GM23338 (cell line): ENCODE results near the gene SEMA4D. TPM values are rescaled to one million over a fixed set of nuclear protein-coding genes. Genes with fewer than 3 reads are reported as not detected.

Source experiments
- ATAC-seq: fragments of 200-7000 bp; cut with Tn5 transposase; 3 replicates; pipeline ENCODE4 v1.9.1; 2020
- DNase-seq: peaks from one replicate; pipeline ENCODE4 v3.0.0-alpha.2; 2015; ENCODE audit warnings: low spot score
- H2AFZ ChIP-seq: fragments of 200-600 bp; sonication (generic); 2 replicates; pipeline ENCODE4 v1.8.0; 2016; ENCODE audit warnings: antibody characterized with exemption, mild to moderate bottlenecking, moderate library complexity
- H3F3A ChIP-seq: fragments of 200-600 bp; sonication (generic); replicated peaks from 2 replicates; pipeline ENCODE4 v1.8.0; 2017; ENCODE audit warnings: antibody characterized with exemption, mixed run types, low read depth
- H3K27ac ChIP-seq: fragments of 200-600 bp; sonication (generic); 2 replicates; pipeline ENCODE4 v1.6.1; 2016; ENCODE audit warnings: low read depth
- H3K27me3 ChIP-seq: fragments of 200-600 bp; sonication (generic); 2 replicates; pipeline ENCODE4 v1.8.0; 2016; ENCODE audit warnings: mild to moderate bottlenecking, mixed run types, moderate library complexity; ENCODE audit not compliant: insufficient read depth
- H3K36me3 ChIP-seq: fragments of 200-600 bp; sonication (generic); 2 replicates; pipeline ENCODE4 v1.8.0; 2016; ENCODE audit warnings: mild to moderate bottlenecking; ENCODE audit not compliant: insufficient read depth
- H3K4me1 ChIP-seq: fragments of 200-600 bp; sonication (generic); 2 replicates; pipeline ENCODE4 v1.8.0; 2016; ENCODE audit warnings: mild to moderate bottlenecking, moderate library complexity; ENCODE audit not compliant: insufficient read depth
- H3K4me2 ChIP-seq: fragments of 200-600 bp; sonication (generic); 2 replicates; pipeline ENCODE4 v1.7.1; 2017; ENCODE audit warnings: mixed run types
- H3K4me3 ChIP-seq: fragments of 200-600 bp; sonication (generic); 2 replicates; pipeline ENCODE4 v1.6.1; 2016; ENCODE audit warnings: mixed run types
- H3K79me2 ChIP-seq: fragments of 200-600 bp; sonication (generic); replicated peaks from 2 replicates; pipeline ENCODE4 v1.8.0; 2017; ENCODE audit warnings: mild to moderate bottlenecking; ENCODE audit not compliant: insufficient read depth
- H3K9me2 ChIP-seq: fragments of 200-600 bp; sonication (generic); 2 replicates; pipeline ENCODE4 v1.8.0; 2017; ENCODE audit not compliant: insufficient read depth
- H4K20me1 ChIP-seq: fragments of 200-600 bp; sonication (generic); replicated peaks from 2 replicates; pipeline ENCODE4 v1.8.0; 2017; ENCODE audit warnings: mild to moderate bottlenecking; ENCODE audit not compliant: insufficient read depth
- H3K27ac Mint-ChIP-seq: 2 replicates; pipeline ENCODE4 v1.8.0; 2020; ENCODE audit warnings: inconsistent platforms, mild to moderate bottlenecking, moderate library complexity, mixed read lengths
- H3K27me3 Mint-ChIP-seq: 3 replicates; pipeline ENCODE4 v1.8.0; 2022; ENCODE audit warnings: low read depth, mild to moderate bottlenecking, moderate library complexity, mixed read lengths, inconsistent platforms; ENCODE audit not compliant: insufficient read depth, poor library complexity
- H3K36me3 Mint-ChIP-seq: 3 replicates; pipeline ENCODE4 v1.8.0; 2021; ENCODE audit warnings: low read depth, mild to moderate bottlenecking, inconsistent platforms, moderate library complexity, mixed read lengths
- H3K4me1 Mint-ChIP-seq: 3 replicates; pipeline ENCODE4 v1.8.0; 2020; ENCODE audit warnings: mild to moderate bottlenecking, inconsistent platforms, mixed read lengths
- H3K4me3 Mint-ChIP-seq: 3 replicates; pipeline ENCODE4 v1.8.0; 2021; ENCODE audit warnings: moderate library complexity, mild to moderate bottlenecking, inconsistent platforms, mixed read lengths
- H3K9me3 Mint-ChIP-seq: 3 replicates; pipeline ENCODE4 v1.8.0; 2020; ENCODE audit warnings: moderate library complexity, mild to moderate bottlenecking, inconsistent platforms, mixed read lengths
- CREB1 ChIP-seq: fragments of 250-450 bp; sonication (Bioruptor Pico); IDR thresholded peaks from 2 replicates; pipeline ENCODE4 v1.5.0; 2020; ENCODE audit warnings: low read depth, mild to moderate bottlenecking, moderate library complexity
- CTCF ChIP-seq, 2 experiments: fragments of 200-600 bp in 1 of 2; sonication (generic) in 1 of 2; conservative IDR thresholded peaks; 2 replicates each; pipeline versions ENCODE4 v1.5.1 to v1.6.1; 2016 to 2017; ENCODE audit warnings: antibody characterized with exemption in 2 of 2, low read depth in 2 of 2, mild to moderate bottlenecking in 2 of 2, moderate library complexity in 1 of 2
- ETS1 ChIP-seq: IDR thresholded peaks from 2 replicates; pipeline ENCODE4 v1.6.1; 2016; ENCODE audit warnings: antibody characterized with exemption
- EZH2 ChIP-seq: fragments of 200-600 bp; sonication (generic); IDR thresholded peaks from one replicate; pipeline ENCODE4 v1.8.0; 2017; ENCODE audit warnings: antibody characterized with exemption, mild to moderate bottlenecking, low read depth; ENCODE audit not compliant: unreplicated experiment
- EZH2phosphoT487 ChIP-seq: fragments of 200-600 bp; sonication (generic); IDR thresholded peaks from one replicate; pipeline ENCODE4 v1.8.1; 2018; ENCODE audit warnings: antibody characterized with exemption; ENCODE audit not compliant: unreplicated experiment
- JUNB ChIP-seq: IDR thresholded peaks from one replicate; pipeline ENCODE4 v1.6.1; 2016; ENCODE audit warnings: antibody characterized with exemption; ENCODE audit not compliant: unreplicated experiment
- REST ChIP-seq: IDR thresholded peaks from one replicate; pipeline ENCODE4 v1.6.1; 2018; ENCODE audit warnings: antibody characterized with exemption; ENCODE audit not compliant: unreplicated experiment
- STAT1 ChIP-seq: IDR thresholded peaks from one replicate; pipeline ENCODE4 v1.6.1; 2016; ENCODE audit warnings: antibody characterized with exemption; ENCODE audit not compliant: unreplicated experiment
- ZNF114 ChIP-seq: fragments of 250-450 bp; sonication (Bioruptor Pico); IDR thresholded peaks from 2 replicates; pipeline ENCODE4 v1.5.0; 2020; ENCODE audit warnings: mild to moderate bottlenecking, moderate library complexity
- polyA plus RNA-seq: library from polyadenylated mRNA; unstranded; fragments of >200 nt; fragmentation: Nextera tagmentation; extraction: Ambion mirVana; gene quantifications from 2 replicates; pipeline ENCODE4 v1.2.1, GENCODE V29; 2016
- total RNA-seq: library from RNA; depleted of rRNA; stranded (reverse); fragments of >200 nt; shearing (Covaris generic); gene quantifications from 2 replicates; pipeline ENCODE4 v1.2.3, GENCODE V29; 2014

SEMA4D gene
- total and polyA plus RNA-seq, 2 experiments from 2014 or later: 19.3 to 63.0 TPM

- peaks cover 18% of the 10 kb centered on the region for H3F3A ChIP-seq
- H2AFZ ChIP-seq: no peak overlapping the region
- no peaks in the 10 kb centered on the region for H3K27me3 ChIP-seq
- ATAC-seq (no peak), DNase-seq (no peak)
- peaks cover 77% of the 10 kb centered on the region for H3K4me1 Mint-ChIP-seq
- H4K20me1 ChIP-seq: no peaks in the 10 kb centered on the region
- H3K27me3 Mint-ChIP-seq: peaks cover 21% of the 10 kb centered on the region
- H3K27ac ChIP-seq: peak overlapping the region; percentile 97; the same call in 1 of the 2 replicates
- TF ChIP-seq CREB1 (CRISPR knock-in tag): no peak
- TF ChIP-seq ETS1: no peak
- no peak for TF ChIP-seq STAT1
- no peak for TF ChIP-seq EZH2phosphoT487
- TF ChIP-seq EZH2: no peak
- no peak for TF ChIP-seq JUNB
- no peak overlapping the region for H3K4me3 Mint-ChIP-seq
- H3K79me2 ChIP-seq: peaks cover 67% of the 10 kb centered on the region
- H3K4me2 ChIP-seq: no peak overlapping the region
- H3K27ac Mint-ChIP-seq: peak overlapping the region; percentile 64
- peaks cover 52% of the 10 kb centered on the region for H3K4me1 ChIP-seq
- H3K9me3 Mint-ChIP-seq: no peaks in the 10 kb centered on the region
- H3K36me3 ChIP-seq: no peaks in the 10 kb centered on the region
- H3K36me3 Mint-ChIP-seq: peaks cover 6% of the 10 kb centered on the region; the same call in 2 of the 3 replicates
- no peaks in the 10 kb centered on the region for H3K9me2 ChIP-seq
- H3K4me3 ChIP-seq: no peak overlapping the region
Observed at GRCh38 chr9:89432986-89433530, 64.9 kb downstream of the SEMA4D start.

GRCh38 chr9:89431930-89432725, 65.8 kb downstream of the SEMA4D start:
- TF ChIP-seq CREB1 (CRISPR knock-in tag) (no peak), REST (no peak), ZNF114 (CRISPR knock-in tag) (no peak), CTCF (conservative IDR thresholded peaks at IDR 0.05; ENCODE audit: low read depth in 2 of 2) (no peak), EZH2 (no peak)
- ATAC-seq (no peak), DNase-seq (no peak)
- Mint-ChIP-seq H3K27ac (peak overlapping the region; percentile 64), H3K4me3 (no peak overlapping the region), H3K27me3 (peaks cover 20% of the 10 kb centered on the region), H3K4me1 (peaks cover 68% of the 10 kb centered on the region), H3K9me3 (no peaks in the 10 kb centered on the region), H3K36me3 (peaks cover 7% of the 10 kb centered on the region; the same call in 2 of the 3 replicates)
- Histone ChIP-seq H3K4me2 (no peak overlapping the region), H2AFZ (no peak overlapping the region), H3K4me1 (peaks cover 44% of the 10 kb centered on the region), H3K4me3 (no peak overlapping the region), H4K20me1 (no peaks in the 10 kb centered on the region), H3F3A (peaks cover 18% of the 10 kb centered on the region), H3K79me2 (peaks cover 74% of the 10 kb centered on the region), H3K27me3 (no peaks in the 10 kb centered on the region), H3K36me3 (no peaks in the 10 kb centered on the region), H3K27ac (no peak overlapping the region; the same call in 1 of the 2 replicates), H3K9me2 (no peaks in the 10 kb centered on the region)
